SK-N-SH treated with all-trans-retinoic acid at 6 μM for 48 hours (cell line): ENCODE data around the gene GNAZ.

Source experiments
- ATAC-seq: fragments of 200-7000 bp; cut with Tn5 transposase; 3 replicates; pipeline ENCODE4 v1.9.1; 2020; ENCODE audit warnings: mild to moderate bottlenecking, moderate library complexity
- ARNTL ChIP-seq: fragments of 450-650 bp; formaldehyde crosslinking; IDR thresholded peaks from 2 replicates; pipeline ENCODE4 v1.5.0; 2020; ENCODE audit warnings: low read depth, mild to moderate bottlenecking, moderate library complexity, borderline replicate concordance
- BACH2 ChIP-seq: fragments of 250-450 bp; sonication (Bioruptor Pico); IDR thresholded peaks from 2 replicates; pipeline ENCODE4 v1.9.0; 2021; ENCODE audit warnings: mild to moderate bottlenecking, borderline replicate concordance
- CSDC2 ChIP-seq: fragments of 250-450 bp; sonication (Bioruptor Pico); IDR thresholded peaks from 2 replicates; pipeline ENCODE4 v1.5.0; 2020; ENCODE audit warnings: mild to moderate bottlenecking, moderate library complexity
- ESRRG ChIP-seq: fragments of 250-450 bp; sonication (Bioruptor Pico); IDR thresholded peaks from 2 replicates; pipeline ENCODE4 v1.6.1; 2021; ENCODE audit warnings: mild to moderate bottlenecking
- GLIS3 ChIP-seq: fragments of 250-450 bp; sonication (Bioruptor Pico); IDR thresholded peaks from 2 replicates; pipeline ENCODE4 v1.5.0; 2020; ENCODE audit warnings: mild to moderate bottlenecking, moderate library complexity
- ISL1 ChIP-seq: fragments of 250-450 bp; sonication (Bioruptor Pico); IDR thresholded peaks from 2 replicates; pipeline ENCODE4 v2.1.2; 2022; ENCODE audit warnings: mild to moderate bottlenecking, moderate library complexity
- OSR1 ChIP-seq: fragments of 250-450 bp; sonication (Bioruptor Pico); IDR thresholded peaks from 2 replicates; pipeline ENCODE4 v1.8.0; 2022; ENCODE audit warnings: moderate library complexity, mild to moderate bottlenecking, inconsistent platforms
- PPARA ChIP-seq: fragments of 250-450 bp; sonication (Bioruptor Pico); IDR thresholded peaks from 2 replicates; pipeline ENCODE4 v1.5.0; 2020; ENCODE audit warnings: mild to moderate bottlenecking, borderline replicate concordance
- RARB ChIP-seq: fragments of 250-450 bp; sonication (Bioruptor Pico); IDR thresholded peaks from 2 replicates; pipeline ENCODE4 v1.8.0; 2021; ENCODE audit warnings: mild to moderate bottlenecking, moderate library complexity
- SNAI2 ChIP-seq: fragments of 250-450 bp; sonication (Bioruptor Pico); IDR thresholded peaks from 2 replicates; pipeline ENCODE4 v1.5.0; 2020; ENCODE audit warnings: mild to moderate bottlenecking, moderate library complexity
- TCF4 ChIP-seq: fragments of 250-450 bp; sonication (Bioruptor Pico); IDR thresholded peaks from 2 replicates; pipeline ENCODE4 v1.8.0; 2021; ENCODE audit warnings: mild to moderate bottlenecking, moderate library complexity, borderline replicate concordance
- TOX ChIP-seq: fragments of 250-450 bp; sonication (Bioruptor Pico); IDR thresholded peaks from 2 replicates; pipeline ENCODE4 v1.8.0; 2021; ENCODE audit warnings: mild to moderate bottlenecking, moderate library complexity, borderline replicate concordance
- ZC3H10 ChIP-seq: fragments of 250-450 bp; sonication (Bioruptor Pico); IDR thresholded peaks from 2 replicates; pipeline ENCODE4 v1.5.1; 2021; ENCODE audit warnings: mild to moderate bottlenecking, moderate library complexity
- ZFP3 ChIP-seq: fragments of 250-450 bp; sonication (Bioruptor Pico); IDR thresholded peaks from 2 replicates; pipeline ENCODE4 v1.5.0; 2020; ENCODE audit warnings: mild to moderate bottlenecking, moderate library complexity
- ZFP30 ChIP-seq: fragments of 450-650 bp; formaldehyde crosslinking; IDR thresholded peaks from 2 replicates; pipeline ENCODE4 v1.5.0; 2022; ENCODE audit warnings: mild to moderate bottlenecking, moderate library complexity
- ZNF565 ChIP-seq: fragments of 450-650 bp; formaldehyde crosslinking; conservative IDR thresholded peaks from 2 replicates; pipeline ENCODE4 v1.5.0; 2020; ENCODE audit warnings: low read depth, mild to moderate bottlenecking, moderate library complexity
- ZNF70 ChIP-seq: fragments of 450-650 bp; formaldehyde crosslinking; IDR thresholded peaks from 2 replicates; pipeline ENCODE4 v1.5.0; 2020; ENCODE audit warnings: mild to moderate bottlenecking, moderate library complexity
- ZNF8 ChIP-seq: fragments of 450-650 bp; formaldehyde crosslinking; IDR thresholded peaks from 2 replicates; pipeline ENCODE4 v1.5.0; 2020; ENCODE audit warnings: mild to moderate bottlenecking, moderate library complexity
- TF ChIP-seq, protein P1 (sequence below): fragments of 250-450 bp; sonication (Bioruptor Pico); IDR thresholded peaks from 2 replicates; pipeline ENCODE4 v1.5.1; 2021; ENCODE audit warnings: mild to moderate bottlenecking, moderate library complexity
- TF ChIP-seq, protein P2 (sequence below): fragments of 250-450 bp; sonication (Bioruptor Pico); IDR thresholded peaks from 2 replicates; pipeline ENCODE4 v1.8.0; 2020; ENCODE audit warnings: mild to moderate bottlenecking, moderate library complexity, borderline replicate concordance
- TF ChIP-seq, protein P3 (sequence below): fragments of 250-450 bp; sonication (Bioruptor Pico); IDR thresholded peaks from 2 replicates; pipeline ENCODE4 v1.8.0; 2021; ENCODE audit warnings: low read depth, mild to moderate bottlenecking, moderate library complexity, borderline replicate concordance
- TF ChIP-seq, protein P4 (sequence below): fragments of 250-450 bp; sonication (Bioruptor Pico); IDR thresholded peaks from 2 replicates; pipeline ENCODE4 v1.5.0; 2020; ENCODE audit warnings: mild to moderate bottlenecking, moderate library complexity
- TF ChIP-seq, protein P5 (sequence below): fragments of 250-450 bp; sonication (Bioruptor Pico); IDR thresholded peaks from 2 replicates; pipeline ENCODE4 v1.5.1; 2020; ENCODE audit warnings: low read depth, mild to moderate bottlenecking, moderate library complexity

The GNAZ gene

DNA sequence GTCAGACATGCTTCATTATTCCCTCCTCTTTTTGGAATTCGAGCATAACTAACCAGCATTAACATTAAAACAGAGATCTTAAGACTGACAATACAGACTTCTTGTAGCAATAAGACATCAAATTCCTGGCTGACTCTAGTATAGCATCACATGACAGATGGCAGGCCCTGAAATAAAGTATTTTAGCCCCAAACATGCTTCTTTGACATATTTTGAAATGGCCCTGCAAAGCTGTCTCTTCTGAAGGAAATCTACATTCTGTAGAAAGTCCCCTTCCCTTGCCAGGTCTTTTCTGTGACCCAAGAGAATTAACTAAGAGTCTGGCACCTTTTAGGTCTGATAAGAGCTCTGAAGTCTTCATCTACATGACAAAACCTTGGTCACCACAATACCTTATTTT, 38.5 kb upstream of the GNAZ start:
- TF ChIP-seq BACH2 (CRISPR knock-in tag) (no peak), ZNF8 (CRISPR knock-in tag) (no peak), TCF4 (no peak), OSR1 (CRISPR knock-in tag) (no peak), ZFP3 (CRISPR knock-in tag) (no peak), GLIS3 (CRISPR knock-in tag) (no peak), ISL1 (CRISPR knock-in tag) (no peak), SNAI2 (CRISPR knock-in tag) (no peak), ESRRG (no peak), RARB (CRISPR knock-in tag) (no peak), ZFP30 (CRISPR knock-in tag) (no peak), PPARA (CRISPR knock-in tag) (no peak), ZNF70 (CRISPR knock-in tag) (no peak), ARNTL (CRISPR knock-in tag) (no peak), CSDC2 (CRISPR knock-in tag) (no peak), TOX (no peak), ZC3H10 (CRISPR knock-in tag) (no peak)
- TF ChIP-seq, protein P1, sequence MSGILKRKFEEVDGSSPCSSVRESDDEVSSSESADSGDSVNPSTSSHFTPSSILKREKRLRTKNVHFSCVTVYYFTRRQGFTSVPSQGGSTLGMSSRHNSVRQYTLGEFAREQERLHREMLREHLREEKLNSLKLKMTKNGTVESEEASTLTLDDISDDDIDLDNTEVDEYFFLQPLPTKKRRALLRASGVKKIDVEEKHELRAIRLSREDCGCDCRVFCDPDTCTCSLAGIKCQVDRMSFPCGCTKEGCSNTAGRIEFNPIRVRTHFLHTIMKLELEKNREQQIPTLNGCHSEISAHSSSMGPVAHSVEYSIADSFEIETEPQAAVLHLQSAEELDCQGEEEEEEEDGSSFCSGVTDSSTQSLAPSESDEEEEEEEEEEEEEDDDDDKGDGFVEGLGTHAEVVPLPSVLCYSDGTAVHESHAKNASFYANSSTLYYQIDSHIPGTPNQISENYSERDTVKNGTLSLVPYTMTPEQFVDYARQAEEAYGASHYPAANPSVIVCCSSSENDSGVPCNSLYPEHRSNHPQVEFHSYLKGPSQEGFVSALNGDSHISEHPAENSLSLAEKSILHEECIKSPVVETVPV (CRISPR knock-in tag): no peak
- TF ChIP-seq, protein P2, sequence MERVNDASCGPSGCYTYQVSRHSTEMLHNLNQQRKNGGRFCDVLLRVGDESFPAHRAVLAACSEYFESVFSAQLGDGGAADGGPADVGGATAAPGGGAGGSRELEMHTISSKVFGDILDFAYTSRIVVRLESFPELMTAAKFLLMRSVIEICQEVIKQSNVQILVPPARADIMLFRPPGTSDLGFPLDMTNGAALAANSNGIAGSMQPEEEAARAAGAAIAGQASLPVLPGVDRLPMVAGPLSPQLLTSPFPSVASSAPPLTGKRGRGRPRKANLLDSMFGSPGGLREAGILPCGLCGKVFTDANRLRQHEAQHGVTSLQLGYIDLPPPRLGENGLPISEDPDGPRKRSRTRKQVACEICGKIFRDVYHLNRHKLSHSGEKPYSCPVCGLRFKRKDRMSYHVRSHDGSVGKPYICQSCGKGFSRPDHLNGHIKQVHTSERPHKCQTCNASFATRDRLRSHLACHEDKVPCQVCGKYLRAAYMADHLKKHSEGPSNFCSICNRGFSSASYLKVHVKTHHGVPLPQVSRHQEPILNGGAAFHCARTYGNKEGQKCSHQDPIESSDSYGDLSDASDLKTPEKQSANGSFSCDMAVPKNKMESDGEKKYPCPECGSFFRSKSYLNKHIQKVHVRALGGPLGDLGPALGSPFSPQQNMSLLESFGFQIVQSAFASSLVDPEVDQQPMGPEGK: no peak
- TF ChIP-seq, protein P3, sequence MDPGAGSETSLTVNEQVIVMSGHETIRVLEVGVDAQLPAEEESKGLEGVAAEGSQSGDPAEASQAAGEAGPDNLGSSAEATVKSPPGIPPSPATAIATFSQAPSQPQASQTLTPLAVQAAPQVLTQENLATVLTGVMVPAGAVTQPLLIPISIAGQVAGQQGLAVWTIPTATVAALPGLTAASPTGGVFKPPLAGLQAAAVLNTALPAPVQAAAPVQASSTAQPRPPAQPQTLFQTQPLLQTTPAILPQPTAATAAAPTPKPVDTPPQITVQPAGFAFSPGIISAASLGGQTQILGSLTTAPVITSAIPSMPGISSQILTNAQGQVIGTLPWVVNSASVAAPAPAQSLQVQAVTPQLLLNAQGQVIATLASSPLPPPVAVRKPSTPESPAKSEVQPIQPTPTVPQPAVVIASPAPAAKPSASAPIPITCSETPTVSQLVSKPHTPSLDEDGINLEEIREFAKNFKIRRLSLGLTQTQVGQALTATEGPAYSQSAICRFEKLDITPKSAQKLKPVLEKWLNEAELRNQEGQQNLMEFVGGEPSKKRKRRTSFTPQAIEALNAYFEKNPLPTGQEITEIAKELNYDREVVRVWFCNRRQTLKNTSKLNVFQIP (CRISPR knock-in tag): no peak

DNA sequence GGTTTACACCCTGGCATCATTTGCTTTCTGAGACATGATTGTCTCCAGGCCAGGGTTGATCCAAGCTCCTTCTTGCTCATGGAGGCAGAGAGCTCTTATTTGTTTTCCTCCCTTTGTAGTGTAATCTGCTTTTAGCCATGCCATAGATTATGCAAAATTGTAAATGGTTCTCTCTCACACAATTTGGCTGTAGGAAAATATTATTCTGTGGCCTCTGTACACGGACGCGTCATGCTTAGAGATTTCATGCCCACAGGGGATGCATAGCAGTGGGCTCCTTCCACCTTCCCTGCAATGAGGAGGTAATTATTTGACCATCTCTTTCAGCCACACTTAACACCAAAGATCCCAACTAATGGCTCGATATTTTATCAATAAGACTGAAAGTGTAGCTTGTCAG, 37.7 kb upstream of the GNAZ start:
- no peak for ATAC-seq

More for the DNA sequence above, 38.5 kb upstream of the GNAZ start:
- no peak for ATAC-seq

More for the DNA sequence above, 37.7 kb upstream of the GNAZ start:
- TF ChIP-seq GLIS3 (CRISPR knock-in tag): no peak
- TF ChIP-seq, protein P4, sequence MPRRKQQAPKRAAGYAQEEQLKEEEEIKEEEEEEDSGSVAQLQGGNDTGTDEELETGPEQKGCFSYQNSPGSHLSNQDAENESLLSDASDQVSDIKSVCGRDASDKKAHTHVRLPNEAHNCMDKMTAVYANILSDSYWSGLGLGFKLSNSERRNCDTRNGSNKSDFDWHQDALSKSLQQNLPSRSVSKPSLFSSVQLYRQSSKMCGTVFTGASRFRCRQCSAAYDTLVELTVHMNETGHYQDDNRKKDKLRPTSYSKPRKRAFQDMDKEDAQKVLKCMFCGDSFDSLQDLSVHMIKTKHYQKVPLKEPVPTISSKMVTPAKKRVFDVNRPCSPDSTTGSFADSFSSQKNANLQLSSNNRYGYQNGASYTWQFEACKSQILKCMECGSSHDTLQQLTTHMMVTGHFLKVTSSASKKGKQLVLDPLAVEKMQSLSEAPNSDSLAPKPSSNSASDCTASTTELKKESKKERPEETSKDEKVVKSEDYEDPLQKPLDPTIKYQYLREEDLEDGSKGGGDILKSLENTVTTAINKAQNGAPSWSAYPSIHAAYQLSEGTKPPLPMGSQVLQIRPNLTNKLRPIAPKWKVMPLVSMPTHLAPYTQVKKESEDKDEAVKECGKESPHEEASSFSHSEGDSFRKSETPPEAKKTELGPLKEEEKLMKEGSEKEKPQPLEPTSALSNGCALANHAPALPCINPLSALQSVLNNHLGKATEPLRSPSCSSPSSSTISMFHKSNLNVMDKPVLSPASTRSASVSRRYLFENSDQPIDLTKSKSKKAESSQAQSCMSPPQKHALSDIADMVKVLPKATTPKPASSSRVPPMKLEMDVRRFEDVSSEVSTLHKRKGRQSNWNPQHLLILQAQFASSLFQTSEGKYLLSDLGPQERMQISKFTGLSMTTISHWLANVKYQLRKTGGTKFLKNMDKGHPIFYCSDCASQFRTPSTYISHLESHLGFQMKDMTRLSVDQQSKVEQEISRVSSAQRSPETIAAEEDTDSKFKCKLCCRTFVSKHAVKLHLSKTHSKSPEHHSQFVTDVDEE (CRISPR knock-in tag): no peak
- no peak for TF ChIP-seq PPARA (CRISPR knock-in tag)
- TF ChIP-seq ZNF70 (CRISPR knock-in tag): no peak
- TF ChIP-seq OSR1 (CRISPR knock-in tag): no peak
- TF ChIP-seq, protein P2: no peak
- TF ChIP-seq, protein P3 (CRISPR knock-in tag): no peak
- no peak for TF ChIP-seq ESRRG
- TF ChIP-seq ISL1 (CRISPR knock-in tag): no peak
- TF ChIP-seq, protein P5, sequence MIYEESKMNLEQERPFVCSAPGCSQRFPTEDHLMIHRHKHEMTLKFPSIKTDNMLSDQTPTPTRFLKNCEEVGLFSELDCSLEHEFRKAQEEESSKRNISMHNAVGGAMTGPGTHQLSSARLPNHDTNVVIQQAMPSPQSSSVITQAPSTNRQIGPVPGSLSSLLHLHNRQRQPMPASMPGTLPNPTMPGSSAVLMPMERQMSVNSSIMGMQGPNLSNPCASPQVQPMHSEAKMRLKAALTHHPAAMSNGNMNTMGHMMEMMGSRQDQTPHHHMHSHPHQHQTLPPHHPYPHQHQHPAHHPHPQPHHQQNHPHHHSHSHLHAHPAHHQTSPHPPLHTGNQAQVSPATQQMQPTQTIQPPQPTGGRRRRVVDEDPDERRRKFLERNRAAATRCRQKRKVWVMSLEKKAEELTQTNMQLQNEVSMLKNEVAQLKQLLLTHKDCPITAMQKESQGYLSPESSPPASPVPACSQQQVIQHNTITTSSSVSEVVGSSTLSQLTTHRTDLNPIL: no peak
- no peak for TF ChIP-seq ZNF565 (CRISPR knock-in tag)
